GM10266 (cell line): ENCODE data around the gene KMT5B.

ENCODE experiments used
- DNase-seq: peaks from one replicate; pipeline ENCODE4 v3.0.0; 2012; ENCODE audit errors: extremely low spot score
- CTCF ChIP-seq: IDR thresholded peaks from 2 replicates; pipeline ENCODE4 v1.5.1; 2012; ENCODE audit warnings: mild to moderate bottlenecking, low read depth; ENCODE audit not compliant: control insufficient read depth, insufficient read depth; ENCODE audit errors: missing control alignments

The KMT5B gene

GRCh38 chr11:68231621-68232020, 18.5 kb upstream of the KMT5B start:
- DNase-seq = no peak
- no peak for TF ChIP-seq CTCF

DNA sequence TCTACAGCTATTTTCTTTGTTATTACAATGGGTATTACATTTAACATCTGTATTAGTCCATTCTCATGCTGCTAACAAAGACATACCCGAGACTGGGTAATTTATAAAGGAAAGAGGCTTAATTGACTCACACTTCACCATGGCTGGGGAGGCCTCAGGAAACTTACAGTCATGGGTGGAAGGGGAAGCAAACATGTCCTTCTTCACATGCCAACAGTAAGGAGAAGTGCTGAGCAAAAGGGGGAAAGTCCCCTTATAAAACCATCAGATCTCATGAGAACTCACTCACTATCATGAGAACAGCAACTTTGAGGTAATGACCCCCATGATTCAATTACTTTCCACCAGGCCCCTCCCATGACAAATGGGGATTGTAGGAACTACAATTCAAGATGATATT, 16.5 kb upstream of the KMT5B start:
- no peak for DNase-seq
- no peak for TF ChIP-seq CTCF

DNA sequence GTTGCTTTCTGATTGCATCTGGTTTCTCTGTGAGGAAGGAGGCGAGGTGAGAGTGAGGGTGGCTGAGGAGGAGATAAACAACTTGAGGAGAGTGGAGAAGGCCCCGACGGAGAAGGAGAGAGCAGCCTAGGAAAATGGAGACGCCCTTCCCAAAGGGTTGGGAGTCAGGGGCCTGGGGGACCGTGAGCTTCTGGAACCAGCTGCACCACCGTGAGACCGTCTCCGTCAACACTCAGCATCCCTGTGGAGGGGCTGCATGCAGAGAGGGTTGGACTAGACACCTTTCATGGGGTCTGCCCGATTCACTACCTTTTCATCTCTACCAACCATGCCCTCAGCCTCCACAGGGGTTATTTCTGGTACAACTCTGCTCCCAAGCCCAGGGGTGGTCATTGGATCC, 13.3 kb upstream of the KMT5B start:
- no peak for DNase-seq
- TF ChIP-seq CTCF = no peak

DNA sequence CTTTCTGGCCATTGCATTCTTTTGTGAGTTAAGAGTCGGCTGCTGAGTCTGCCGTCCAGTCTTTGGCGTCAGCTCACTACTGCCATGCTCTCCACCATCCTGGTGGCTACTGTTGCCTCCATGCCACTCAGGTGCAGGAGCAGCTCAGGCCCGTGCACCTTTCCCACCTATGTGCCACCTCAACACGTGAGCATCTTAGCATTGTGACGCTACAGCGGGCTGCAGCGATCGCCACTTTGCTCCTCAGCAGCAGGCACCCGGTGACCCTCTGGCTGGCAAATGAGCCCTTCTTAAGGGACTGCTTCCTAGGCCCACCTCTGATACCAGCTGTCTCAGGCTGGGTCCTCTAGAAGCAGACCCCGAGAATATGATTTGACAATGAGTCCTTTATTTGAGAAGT, 11.5 kb upstream of the KMT5B start:
- no peak for DNase-seq
- TF ChIP-seq CTCF = no peak

DNA sequence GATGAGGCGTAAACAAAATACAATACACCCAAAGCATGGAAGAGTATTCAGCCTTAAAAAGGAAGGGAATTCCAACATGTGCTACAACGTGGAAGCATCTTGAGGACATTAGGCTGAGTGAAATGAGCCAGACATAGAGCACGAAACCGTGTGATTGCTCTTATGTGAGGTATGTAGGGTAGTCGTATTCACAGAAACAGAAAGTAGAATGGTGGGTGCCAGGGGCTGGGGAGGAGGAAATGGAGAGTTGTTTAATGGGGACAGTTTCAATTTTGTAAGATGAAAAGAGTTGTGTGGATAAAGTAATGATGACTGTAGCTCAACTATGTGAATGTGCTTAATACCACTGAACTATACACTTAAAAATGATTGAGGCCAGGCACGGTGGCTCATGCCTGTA, 10.2 kb upstream of the KMT5B start:
- TF ChIP-seq CTCF = no peak
- no peak for DNase-seq

DNA sequence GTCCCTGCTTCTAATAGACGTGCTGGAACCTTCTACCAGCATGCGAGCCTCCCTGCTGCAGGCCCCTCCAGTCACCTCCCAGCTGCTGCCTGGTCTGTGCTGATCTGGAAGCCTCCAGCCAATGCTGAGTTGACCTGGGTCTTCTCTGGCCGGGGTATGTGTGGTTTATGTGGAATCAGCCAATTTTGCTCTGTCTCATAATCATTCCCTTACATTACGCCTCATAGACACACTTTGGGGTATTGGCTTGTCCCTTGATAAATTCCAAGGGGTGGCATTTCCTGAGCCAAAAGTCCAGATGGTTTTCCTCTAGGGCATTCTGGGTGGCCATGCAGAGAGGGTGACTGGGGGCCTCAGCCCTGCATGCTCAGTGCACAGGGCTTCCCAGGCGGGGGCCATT, 8.3 kb upstream of the KMT5B start:
- DNase-seq = no peak
- no peak for TF ChIP-seq CTCF

DNA sequence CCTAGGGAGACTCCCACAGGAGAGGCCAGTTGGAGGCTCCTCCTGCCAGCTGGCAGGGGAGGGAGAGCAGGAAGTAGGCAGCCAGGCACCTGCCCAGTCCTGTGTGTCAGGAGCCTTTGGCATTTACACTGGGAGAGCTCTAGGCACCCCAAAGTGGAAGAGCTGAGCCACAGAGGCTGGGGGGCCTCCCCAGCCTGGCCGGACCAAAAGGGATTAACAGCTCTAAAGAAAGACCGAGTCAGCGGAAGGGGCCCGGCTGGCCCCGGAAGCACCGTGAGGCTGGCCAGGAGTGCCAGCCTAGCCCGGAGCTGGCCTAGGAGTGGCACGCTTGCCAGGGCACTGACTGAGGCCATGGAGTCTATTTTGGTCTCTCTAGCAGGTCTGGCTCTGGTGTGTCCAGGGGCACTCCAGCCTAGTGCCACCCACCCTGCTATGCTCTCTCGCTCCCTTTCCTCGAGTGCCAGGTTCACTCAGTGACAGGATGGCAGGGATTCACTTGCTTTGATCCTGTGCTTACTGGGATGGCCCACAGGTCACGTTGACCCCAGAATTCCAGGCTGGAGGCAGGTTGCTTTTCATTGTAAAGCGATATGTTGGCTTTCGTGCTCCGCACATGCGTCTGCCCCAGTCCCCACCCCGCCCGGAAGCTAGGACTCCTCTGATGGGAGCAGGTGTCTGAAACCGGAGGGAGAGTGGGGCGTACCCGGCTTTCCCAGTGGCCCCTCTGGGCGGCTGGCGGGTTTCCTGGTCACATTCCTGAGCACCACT, 3.3 kb upstream of the KMT5B start:
- no peak for DNase-seq
- TF ChIP-seq CTCF = no peak
